Measurements from ENCODE around the gene SPRTN.

Gene SPRTN

GRCh38 chr1:231376875-231377549, 38.9 kb downstream of the SPRTN start:
- DNase-seq (ENCODE audit: low read depth) = no peak

GRCh38 chr1:231381729-231382128, 43.6 kb downstream of the SPRTN start:
- DNase-seq (ENCODE audit: low read depth) = no peak

GRCh38 chr1:231382426-231382825, 44.3 kb downstream of the SPRTN start:
- no peak for DNase-seq (ENCODE audit: low read depth)

GRCh38 chr1:231383159-231383860, 45.2 kb downstream of the SPRTN start:
- DNase-seq (ENCODE audit: low read depth) = no peak

GRCh38 chr1:231384696-231385415, 46.8 kb downstream of the SPRTN start:
- no peak for DNase-seq (ENCODE audit: low read depth)

GRCh38 chr1:231385416-231385748, 47.3 kb downstream of the SPRTN start:
- no peak for DNase-seq (ENCODE audit: low read depth)

GRCh38 chr1:231386466-231386865, 48.4 kb downstream of the SPRTN start:
- DNase-seq (ENCODE audit: low read depth) = no peak

- no peak for DNase-seq (ENCODE audit: low read depth)
Observed at GRCh38 chr1:231387770-231388669, 49.9 kb downstream of the SPRTN start.

GRCh38 chr1:231390071-231390470, 52.0 kb downstream of the SPRTN start:
- DNase-seq (ENCODE audit: low read depth) = no peak

GRCh38 chr1:231392389-231393131, 54.5 kb downstream of the SPRTN start:
- DNase-seq (ENCODE audit: low read depth) = no peak

- DNase-seq (ENCODE audit: low read depth) = no peak
Observed at GRCh38 chr1:231393668-231394067, 55.6 kb downstream of the SPRTN start.

GRCh38 chr1:231395076-231395997, 57.2 kb downstream of the SPRTN start:
- peak; percentile 86 for DNase-seq (ENCODE audit: low read depth)

- DNase-seq (ENCODE audit: low read depth) = no peak
Observed at GRCh38 chr1:231395998-231396390, 57.9 kb downstream of the SPRTN start.

GRCh38 chr1:231396643-231397042, 58.5 kb downstream of the SPRTN start:
- DNase-seq (ENCODE audit: low read depth) = no peak

- no peak for DNase-seq (ENCODE audit: low read depth)
Observed at GRCh38 chr1:231397886-231398671, 60.0 kb downstream of the SPRTN start.

- DNase-seq (ENCODE audit: low read depth) = no peak
Observed at GRCh38 chr1:231401478-231401877, 63.4 kb downstream of the SPRTN start.

- no peak for DNase-seq (ENCODE audit: low read depth)
Observed at GRCh38 chr1:231404318-231404717, 66.2 kb downstream of the SPRTN start.

Measured in fibroblast of the conjunctiva (primary cell).